ENCODE results near the gene ZMYND12.

ZMYND12 gene

GRCh38 chr1:42449256-42449655, 6.6 kb downstream of the ZMYND12 start:
- Histone ChIP-seq H3K36me3 (ENCODE audit: control insufficient read depth, insufficient read depth, low read length) (no peaks in the 10 kb centered on the region), H3K27ac (ENCODE audit: insufficient read depth, low read depth, low read length, poor library complexity, severe bottlenecking) (no peak overlapping the region), H3K27me3 (ENCODE audit: control insufficient read depth, insufficient read depth, low read length, poor library complexity, severe bottlenecking) (no peaks in the 10 kb centered on the region), H3K4me3 (ENCODE audit: insufficient read depth, low read depth, low read length) (no peak overlapping the region), H3K4me1 (ENCODE audit: control insufficient read depth, insufficient read depth, low read length) (no peaks in the 10 kb centered on the region), H3K9me3 (ENCODE audit: control insufficient read depth, low read length) (no peaks in the 10 kb centered on the region)

- Histone ChIP-seq H3K4me1 (ENCODE audit: control insufficient read depth, insufficient read depth, low read length) (no peaks in the 10 kb centered on the region), H3K27me3 (ENCODE audit: control insufficient read depth, insufficient read depth, low read length, poor library complexity, severe bottlenecking) (no peaks in the 10 kb centered on the region), H3K27ac (ENCODE audit: insufficient read depth, low read depth, low read length, poor library complexity, severe bottlenecking) (no peak overlapping the region), H3K9me3 (ENCODE audit: control insufficient read depth, low read length) (no peaks in the 10 kb centered on the region), H3K4me3 (ENCODE audit: insufficient read depth, low read depth, low read length) (no peak overlapping the region), H3K36me3 (ENCODE audit: control insufficient read depth, insufficient read depth, low read length) (no peaks in the 10 kb centered on the region)
- WGBS, 2 experiments = 81 to 86% methylated on average over 2 of the region's 2 CpGs
Observed at GRCh38 chr1:42442662-42443061, 13.2 kb downstream of the ZMYND12 start.

- Histone ChIP-seq H3K4me1 (ENCODE audit: control insufficient read depth, insufficient read depth, low read length) (no peaks in the 10 kb centered on the region), H3K27me3 (ENCODE audit: control insufficient read depth, insufficient read depth, low read length, poor library complexity, severe bottlenecking) (no peaks in the 10 kb centered on the region), H3K4me3 (ENCODE audit: insufficient read depth, low read depth, low read length) (no peak overlapping the region), H3K27ac (ENCODE audit: insufficient read depth, low read depth, low read length, poor library complexity, severe bottlenecking) (no peak overlapping the region), H3K36me3 (ENCODE audit: control insufficient read depth, insufficient read depth, low read length) (no peaks in the 10 kb centered on the region), H3K9me3 (ENCODE audit: control insufficient read depth, low read length) (no peaks in the 10 kb centered on the region)
- 81 to 97% methylated on average over 2 of the region's 2 CpGs for WGBS, 2 experiments
Observed at GRCh38 chr1:42439940-42440339, 15.9 kb downstream of the ZMYND12 start.

GRCh38 chr1:42434340-42434739, 21.5 kb downstream of the ZMYND12 start:
- no peak overlapping the region for H3K27ac ChIP-seq (ENCODE audit: insufficient read depth, low read depth, low read length, poor library complexity, severe bottlenecking)
- H3K4me3 ChIP-seq (ENCODE audit: insufficient read depth, low read depth, low read length) = no peak overlapping the region
- H3K36me3 ChIP-seq (ENCODE audit: control insufficient read depth, insufficient read depth, low read length) = no peaks in the 10 kb centered on the region
- no peaks in the 10 kb centered on the region for H3K4me1 ChIP-seq (ENCODE audit: control insufficient read depth, insufficient read depth, low read length)
- no peaks in the 10 kb centered on the region for H3K27me3 ChIP-seq (ENCODE audit: control insufficient read depth, insufficient read depth, low read length, poor library complexity, severe bottlenecking)
- no peaks in the 10 kb centered on the region for H3K9me3 ChIP-seq (ENCODE audit: control insufficient read depth, low read length)
- 87% methylated on average over 4 of the region's 4 CpGs for WGBS, 2 experiments

GRCh38 chr1:42433369-42433768, 22.5 kb downstream of the ZMYND12 start:
- whole genome bisulfite sequencing, 2 experiments = 89 to 91% methylated on average over 6 of the region's 6 CpGs
- no peaks in the 10 kb centered on the region for H3K4me1 ChIP-seq (ENCODE audit: control insufficient read depth, insufficient read depth, low read length)
- no peaks in the 10 kb centered on the region for H3K27me3 ChIP-seq (ENCODE audit: control insufficient read depth, insufficient read depth, low read length, poor library complexity, severe bottlenecking)
- H3K27ac ChIP-seq (ENCODE audit: insufficient read depth, low read depth, low read length, poor library complexity, severe bottlenecking) = no peak overlapping the region
- H3K36me3 ChIP-seq (ENCODE audit: control insufficient read depth, insufficient read depth, low read length) = no peaks in the 10 kb centered on the region
- H3K4me3 ChIP-seq (ENCODE audit: insufficient read depth, low read depth, low read length) = no peak overlapping the region
- no peaks in the 10 kb centered on the region for H3K9me3 ChIP-seq (ENCODE audit: control insufficient read depth, low read length)

- Histone ChIP-seq H3K9me3 (ENCODE audit: control insufficient read depth, low read length) (no peaks in the 10 kb centered on the region), H3K4me3 (ENCODE audit: insufficient read depth, low read depth, low read length) (no peak overlapping the region), H3K4me1 (ENCODE audit: control insufficient read depth, insufficient read depth, low read length) (no peaks in the 10 kb centered on the region), H3K36me3 (ENCODE audit: control insufficient read depth, insufficient read depth, low read length) (no peaks in the 10 kb centered on the region), H3K27me3 (ENCODE audit: control insufficient read depth, insufficient read depth, low read length, poor library complexity, severe bottlenecking) (no peaks in the 10 kb centered on the region), H3K27ac (ENCODE audit: insufficient read depth, low read depth, low read length, poor library complexity, severe bottlenecking) (no peak overlapping the region)
- WGBS, 2 experiments = 88 to 89% methylated on average over 4 of the region's 4 CpGs
Observed at GRCh38 chr1:42432714-42433113, 23.1 kb downstream of the ZMYND12 start.

- no peaks in the 10 kb centered on the region for H3K9me3 ChIP-seq (ENCODE audit: control insufficient read depth, low read length)
- H3K27ac ChIP-seq (ENCODE audit: insufficient read depth, low read depth, low read length, poor library complexity, severe bottlenecking) = no peak overlapping the region
- whole genome bisulfite sequencing, 2 experiments = 86 to 92% methylated on average over 3 of the region's 3 CpGs
- H3K4me3 ChIP-seq (ENCODE audit: insufficient read depth, low read depth, low read length) = no peak overlapping the region
- H3K36me3 ChIP-seq (ENCODE audit: control insufficient read depth, insufficient read depth, low read length) = no peaks in the 10 kb centered on the region
- H3K27me3 ChIP-seq (ENCODE audit: control insufficient read depth, insufficient read depth, low read length, poor library complexity, severe bottlenecking) = no peaks in the 10 kb centered on the region
- no peaks in the 10 kb centered on the region for H3K4me1 ChIP-seq (ENCODE audit: control insufficient read depth, insufficient read depth, low read length)
Observed at GRCh38 chr1:42431514-42431913, 24.3 kb downstream of the ZMYND12 start.

GRCh38 chr1:42430286-42431135, 25.3 kb downstream of the ZMYND12 start:
- H3K36me3 ChIP-seq (ENCODE audit: control insufficient read depth, insufficient read depth, low read length) = no peaks in the 10 kb centered on the region
- H3K9me3 ChIP-seq (ENCODE audit: control insufficient read depth, low read length) = no peaks in the 10 kb centered on the region
- no peaks in the 10 kb centered on the region for H3K4me1 ChIP-seq (ENCODE audit: control insufficient read depth, insufficient read depth, low read length)
- H3K27me3 ChIP-seq (ENCODE audit: control insufficient read depth, insufficient read depth, low read length, poor library complexity, severe bottlenecking) = no peaks in the 10 kb centered on the region
- WGBS, 2 experiments = 92 to 100% methylated on average over 2 to 3 of the region's 3 CpGs
- H3K4me3 ChIP-seq (ENCODE audit: insufficient read depth, low read depth, low read length) = no peak overlapping the region
- no peak overlapping the region for H3K27ac ChIP-seq (ENCODE audit: insufficient read depth, low read depth, low read length, poor library complexity, severe bottlenecking)

- H3K36me3 ChIP-seq (ENCODE audit: control insufficient read depth, insufficient read depth, low read length) = no peaks in the 10 kb centered on the region
- H3K4me3 ChIP-seq (ENCODE audit: insufficient read depth, low read depth, low read length) = no peak overlapping the region
- no peaks in the 10 kb centered on the region for H3K9me3 ChIP-seq (ENCODE audit: control insufficient read depth, low read length)
- no peaks in the 10 kb centered on the region for H3K4me1 ChIP-seq (ENCODE audit: control insufficient read depth, insufficient read depth, low read length)
- 84 to 96% methylated on average over 1 of the region's 1 CpG for WGBS, 2 experiments
- no peaks in the 10 kb centered on the region for H3K27me3 ChIP-seq (ENCODE audit: control insufficient read depth, insufficient read depth, low read length, poor library complexity, severe bottlenecking)
- H3K27ac ChIP-seq (ENCODE audit: insufficient read depth, low read depth, low read length, poor library complexity, severe bottlenecking) = no peak overlapping the region
Observed at GRCh38 chr1:42429603-42430002, 26.2 kb downstream of the ZMYND12 start.

GRCh38 chr1:42427240-42427639, 28.6 kb downstream of the ZMYND12 start:
- Histone ChIP-seq H3K4me1 (ENCODE audit: control insufficient read depth, insufficient read depth, low read length) (no peaks in the 10 kb centered on the region), H3K36me3 (ENCODE audit: control insufficient read depth, insufficient read depth, low read length) (no peaks in the 10 kb centered on the region), H3K9me3 (ENCODE audit: control insufficient read depth, low read length) (no peaks in the 10 kb centered on the region), H3K4me3 (ENCODE audit: insufficient read depth, low read depth, low read length) (no peak overlapping the region), H3K27ac (ENCODE audit: insufficient read depth, low read depth, low read length, poor library complexity, severe bottlenecking) (no peak overlapping the region), H3K27me3 (ENCODE audit: control insufficient read depth, insufficient read depth, low read length, poor library complexity, severe bottlenecking) (no peaks in the 10 kb centered on the region)
- WGBS, 2 experiments = 81 to 90% methylated on average over 2 of the region's 4 CpGs

Measured in ectodermal cell (in vitro differentiated cells).